Activated CD4-positive, alpha-beta T cell treated with anti-CD3 and anti-CD28 coated beads, Interleukin-2, Interleukin-6, amounts not matched to agents 100 ng/mL and 50 ng/mL, durations not matched to agents 16 hours and 8 hours (primary cell): ENCODE measurements around the gene PACRG.
"Not testable (repeated sequence)": the region's sequence is repeated elsewhere in the genome, so short reads cannot be mapped to it uniquely, and the experiment has no call there.

Experiments
- DNase-seq: peaks from one replicate; pipeline ENCODE4 v3.0.0-alpha.2; 2020

Gene PACRG

DNA sequence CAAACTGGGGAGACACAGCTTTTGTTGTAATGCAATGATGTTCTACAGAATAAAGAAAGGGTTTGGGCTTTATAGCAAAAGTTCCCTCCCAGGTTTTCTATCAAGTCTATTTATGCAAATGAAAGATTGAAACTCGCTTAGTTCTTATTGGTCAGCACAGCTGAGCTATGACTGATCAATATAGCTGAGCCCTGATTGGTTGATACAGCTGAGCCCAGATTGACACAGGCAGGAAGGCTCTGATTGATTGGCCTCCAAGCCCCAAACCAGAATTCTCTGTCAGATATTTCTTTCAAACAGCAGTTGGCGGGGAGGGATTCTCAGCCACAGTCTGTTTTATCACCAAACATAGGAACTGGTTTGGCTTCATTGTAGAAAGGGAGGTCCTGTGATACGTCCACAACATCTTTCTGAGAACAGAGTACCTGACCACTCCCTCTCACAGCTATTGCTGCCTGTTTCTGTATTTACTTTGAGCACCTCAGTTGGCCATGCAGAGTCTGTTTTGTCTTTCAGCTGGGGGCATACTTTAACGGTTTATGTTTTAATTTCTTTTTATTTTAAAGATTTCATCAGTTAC is 223.5 kb downstream of the PACRG start:
- no peak for DNase-seq

DNA sequence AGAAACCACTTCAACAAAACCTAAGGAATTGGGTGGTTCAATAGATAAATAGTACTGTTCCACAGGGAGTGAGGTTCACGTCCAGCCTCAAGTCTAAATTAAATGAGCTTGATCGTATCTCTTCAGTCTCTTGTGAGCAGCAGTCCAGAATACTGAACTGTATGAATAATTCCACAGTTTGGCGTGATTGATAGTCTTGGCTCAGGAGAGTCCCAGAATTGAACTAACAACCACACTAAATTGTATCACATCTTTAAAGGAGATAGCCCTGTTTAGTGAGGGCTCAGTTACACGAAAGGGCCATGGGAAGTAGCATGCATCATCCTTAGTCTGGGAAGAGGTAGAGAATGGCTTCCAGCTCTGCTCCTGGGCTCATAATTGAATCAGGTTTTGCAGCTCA is 224.6 kb downstream of the PACRG start:
- DNase-seq: no peak

DNA sequence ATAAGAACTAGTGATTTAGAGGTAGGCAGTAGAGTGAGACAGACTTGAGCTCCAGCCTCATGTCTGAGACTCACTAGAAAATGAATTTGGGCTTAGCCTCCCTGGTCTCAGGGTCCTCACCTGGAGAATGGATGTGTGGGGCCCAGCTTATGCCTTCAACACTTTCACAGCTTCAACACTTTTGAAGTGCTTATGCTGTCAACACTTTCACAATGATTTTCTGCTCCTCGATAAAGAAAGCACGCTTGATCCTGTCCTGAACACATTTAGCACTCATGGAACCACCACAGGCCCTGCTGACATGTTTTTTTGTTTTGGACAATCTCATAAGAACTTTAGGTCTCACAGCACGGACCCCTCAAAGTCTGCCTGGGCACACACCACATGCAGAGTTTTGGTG is 229.3 kb downstream of the PACRG start:
- no peak for DNase-seq

DNA sequence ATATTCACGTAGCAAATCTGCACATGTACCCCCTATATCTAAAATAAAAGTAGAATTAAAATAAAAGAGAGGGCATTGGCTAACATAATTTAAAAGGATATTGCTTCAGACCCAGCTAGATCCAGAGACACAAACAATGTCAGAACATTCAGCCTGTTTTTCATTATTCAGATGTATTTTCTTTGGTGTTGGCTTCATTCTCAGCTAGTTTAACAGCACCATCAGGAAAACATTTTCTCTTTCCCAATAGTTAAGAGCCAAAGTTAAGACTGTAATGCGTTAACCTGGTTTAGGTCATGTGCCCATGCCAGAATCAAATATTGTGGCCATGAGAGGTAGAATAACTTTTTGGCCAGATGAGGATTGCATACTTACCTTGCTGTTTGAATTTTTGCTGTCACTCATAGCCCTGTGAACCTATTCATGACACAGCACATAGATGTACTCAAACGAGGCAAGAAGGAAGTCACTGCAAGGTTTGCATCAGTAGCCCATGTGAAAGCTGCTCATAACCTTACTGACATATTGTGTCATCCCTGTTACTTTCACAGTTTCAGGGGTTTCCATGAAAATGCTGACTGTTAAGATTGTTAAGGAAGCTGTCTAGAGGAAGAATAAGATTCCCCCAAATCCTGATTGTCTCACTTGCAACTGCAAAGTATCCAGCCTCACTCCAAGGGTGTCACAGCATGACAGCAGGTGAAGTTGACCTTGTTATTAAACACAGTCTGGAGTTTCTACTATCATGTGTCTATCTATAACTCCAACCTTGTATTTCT is 233.1 kb downstream of the PACRG start:
- no peak for DNase-seq

DNA sequence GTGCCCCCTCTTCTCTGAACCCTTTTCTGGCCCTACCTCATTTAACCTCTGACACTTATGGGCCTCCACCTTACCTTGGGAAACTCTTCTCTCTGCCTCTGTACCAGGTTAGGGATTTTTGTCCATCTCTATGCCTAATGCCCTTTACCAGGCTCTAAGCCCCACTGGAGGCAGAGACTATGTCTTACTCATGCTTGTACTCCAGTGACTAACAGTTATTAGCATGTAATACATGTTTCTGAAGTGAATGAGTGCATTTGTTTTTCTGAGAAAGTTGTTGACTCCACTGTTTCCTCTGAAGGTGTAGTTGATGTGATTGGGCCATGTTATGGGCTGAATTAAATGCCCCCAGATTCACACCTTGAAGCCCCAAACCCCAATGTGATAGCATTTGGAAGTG is 234.3 kb downstream of the PACRG start:
- DNase-seq: no peak

DNA sequence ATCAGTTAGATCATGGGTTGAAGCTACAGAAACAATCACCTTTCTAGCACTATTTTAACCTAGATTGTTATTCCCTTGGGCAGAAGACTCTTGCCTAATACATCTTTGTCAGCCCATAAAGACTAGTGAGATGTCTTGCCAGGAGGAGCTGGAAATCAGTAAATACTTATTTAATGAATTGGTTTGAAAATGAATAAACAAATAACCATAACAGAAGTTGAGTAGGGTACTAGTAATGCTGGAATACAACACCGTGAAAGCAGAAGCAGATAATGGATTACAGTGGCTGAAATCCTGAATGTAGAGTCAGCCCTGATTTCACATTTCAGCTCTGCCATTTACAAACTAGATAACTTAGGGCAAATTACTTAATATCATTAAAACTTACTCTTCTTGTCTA is 236.1 kb downstream of the PACRG start:
- no peak for DNase-seq

DNA sequence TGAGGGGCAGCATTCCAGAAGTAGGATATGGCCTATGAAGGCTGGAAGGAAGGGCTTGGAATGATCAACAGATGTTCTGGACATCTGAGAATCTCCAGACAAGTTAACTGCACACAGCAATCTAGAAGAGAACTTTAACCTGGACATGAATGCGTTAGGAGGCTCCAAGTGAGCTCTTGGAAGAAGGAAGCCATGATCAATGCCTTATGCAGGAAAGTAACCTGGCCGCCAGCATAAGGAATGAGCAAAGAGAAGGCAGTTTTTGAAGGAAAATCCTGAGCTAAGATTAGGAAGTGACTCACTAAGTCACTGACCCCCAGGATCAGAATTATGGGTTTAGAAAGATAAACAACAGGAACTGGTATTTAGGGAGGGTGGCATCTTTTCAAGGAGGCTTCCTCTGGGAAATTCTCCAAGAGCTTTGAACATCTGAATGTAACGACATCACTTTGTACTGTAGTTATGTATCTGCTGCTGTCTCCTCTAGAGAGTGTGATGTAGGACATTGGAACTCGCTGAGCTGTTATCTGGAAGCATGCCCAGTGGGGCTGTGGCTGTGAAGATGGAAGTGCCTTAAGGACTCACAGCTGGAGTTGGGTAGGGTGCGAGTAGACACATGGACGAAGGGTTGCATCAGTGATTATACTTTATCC is 236.8 kb downstream of the PACRG start:
- DNase-seq: no peak

DNA sequence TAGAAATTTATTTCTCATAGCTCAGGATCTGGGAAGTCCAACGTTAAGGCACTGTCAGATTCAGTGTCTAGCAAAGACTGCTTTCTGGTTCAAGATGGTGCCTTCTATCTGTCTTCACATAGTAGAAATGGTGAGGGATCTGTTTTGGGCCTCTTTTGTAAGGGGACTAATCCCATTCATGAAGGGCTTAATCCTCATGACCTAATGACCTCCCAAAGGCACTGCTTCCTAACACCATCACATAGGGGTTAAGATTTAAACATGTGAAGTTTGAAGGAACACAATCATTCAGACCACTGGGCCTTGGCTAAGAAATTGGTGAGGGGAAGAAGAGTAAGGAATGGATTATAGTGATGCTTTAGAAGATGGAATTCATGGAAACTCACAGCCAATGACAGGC is 237.6 kb downstream of the PACRG start:
- no peak for DNase-seq

DNA sequence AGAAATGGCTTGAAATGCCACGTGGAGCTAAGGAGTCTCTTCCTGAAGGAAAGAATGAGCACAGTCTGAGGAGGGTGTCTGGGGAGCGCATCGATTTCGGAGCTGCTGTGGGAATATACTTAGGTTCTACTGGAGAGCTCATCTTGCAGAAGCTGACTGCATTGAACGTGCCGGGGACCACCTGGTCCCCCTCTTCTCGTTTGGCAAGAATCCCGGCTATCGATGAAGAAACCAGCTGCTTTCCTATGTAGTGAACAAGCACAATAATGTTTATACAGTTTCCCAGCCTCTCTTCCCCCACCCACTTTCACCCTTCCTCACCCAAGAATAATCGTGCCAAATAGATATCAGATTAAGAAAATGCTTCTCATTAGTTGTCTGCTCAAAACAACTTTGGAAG is 242.5 kb downstream of the PACRG start:
- DNase-seq: no peak

DNA sequence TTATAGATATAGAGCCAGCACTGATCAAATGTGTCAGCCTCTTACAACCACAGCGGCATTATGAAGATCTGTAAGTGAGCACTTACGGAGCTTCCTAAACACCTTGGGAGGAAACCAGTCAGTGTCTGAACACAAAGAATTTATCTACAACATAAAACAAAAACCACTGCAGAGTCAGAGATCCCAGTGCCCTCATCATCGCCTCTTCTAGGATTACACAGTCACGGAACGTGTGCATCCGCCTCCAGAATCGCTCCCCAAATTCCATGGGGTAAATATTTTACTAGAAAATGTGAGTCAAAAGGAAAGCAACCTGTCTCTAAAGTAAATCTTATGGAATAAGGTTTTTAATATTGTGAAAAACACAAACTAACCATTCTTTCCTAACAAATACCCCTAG is 243.6 kb downstream of the PACRG start:
- no peak for DNase-seq

DNA sequence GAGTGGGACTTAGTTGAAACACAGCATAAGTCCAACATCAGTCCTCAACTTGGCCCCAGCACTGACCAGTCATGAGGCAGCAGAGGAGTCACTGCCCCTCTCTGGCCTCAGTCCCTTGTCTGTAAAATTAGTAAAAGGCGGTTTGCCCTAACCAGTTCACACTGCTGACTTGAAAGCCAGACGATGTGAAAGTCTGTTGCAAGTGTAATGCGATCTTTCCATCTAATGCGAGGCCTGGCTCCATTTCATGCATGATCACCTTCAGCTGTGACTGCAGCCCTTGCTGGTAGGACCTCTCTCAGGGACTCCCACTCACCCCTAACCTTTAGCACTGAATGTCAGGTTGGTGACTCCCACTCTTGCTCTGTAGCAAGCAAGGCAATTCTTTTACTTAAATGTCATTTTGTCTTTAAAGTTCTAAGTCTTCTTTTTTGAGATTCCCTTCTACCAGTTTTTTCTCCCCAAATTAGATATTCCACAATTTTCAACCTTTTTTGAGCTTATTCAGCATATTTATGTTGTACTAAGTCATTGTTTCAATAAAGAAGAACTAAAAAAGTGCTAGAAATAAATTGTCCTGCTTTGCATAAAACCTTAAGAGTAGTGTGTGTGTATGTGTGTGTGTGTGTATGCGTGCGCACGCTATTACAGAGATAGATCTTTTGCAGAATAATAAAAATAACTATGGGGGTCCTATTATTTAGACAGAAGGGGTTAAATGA is 245.5 kb downstream of the PACRG start:
- no peak for DNase-seq

DNA sequence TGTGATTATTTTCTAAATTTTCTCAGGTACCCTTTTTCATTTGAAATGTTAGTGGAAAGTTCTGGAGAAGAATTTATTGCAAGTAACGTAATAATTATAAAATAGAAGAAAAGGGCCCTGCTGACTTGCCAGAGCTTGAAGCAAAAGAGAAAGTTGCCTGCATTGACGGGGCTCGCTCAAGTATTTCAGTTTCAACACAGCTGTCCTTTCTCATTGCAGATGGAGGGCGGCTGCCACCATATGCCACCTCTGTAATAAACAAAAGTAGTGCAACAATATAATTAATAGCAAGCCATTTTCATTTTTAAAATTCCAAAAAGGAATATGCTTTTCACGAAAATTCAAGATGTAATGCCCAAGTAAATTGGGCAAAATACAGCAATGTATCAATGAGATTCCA is 246.2 kb downstream of the PACRG start:
- no peak for DNase-seq

DNA sequence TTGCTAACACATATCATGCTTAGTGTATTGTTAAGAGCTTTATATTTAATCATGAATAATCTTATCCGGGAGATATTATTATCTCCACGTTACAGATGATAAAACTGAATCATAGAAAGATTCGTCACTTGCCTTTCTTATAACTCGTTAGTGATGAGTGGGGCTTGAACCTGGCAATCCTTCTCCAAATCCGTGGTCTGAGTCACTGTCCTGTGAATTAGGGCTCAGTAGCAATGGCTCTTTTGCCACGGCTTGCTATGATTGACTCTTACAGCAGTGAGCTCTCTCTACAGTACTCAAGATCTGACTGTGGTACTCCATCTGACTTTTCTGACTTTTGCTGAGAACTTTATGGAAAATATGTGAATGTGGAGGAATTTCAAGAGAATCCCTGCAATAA is 246.9 kb downstream of the PACRG start:
- DNase-seq: no peak

DNA sequence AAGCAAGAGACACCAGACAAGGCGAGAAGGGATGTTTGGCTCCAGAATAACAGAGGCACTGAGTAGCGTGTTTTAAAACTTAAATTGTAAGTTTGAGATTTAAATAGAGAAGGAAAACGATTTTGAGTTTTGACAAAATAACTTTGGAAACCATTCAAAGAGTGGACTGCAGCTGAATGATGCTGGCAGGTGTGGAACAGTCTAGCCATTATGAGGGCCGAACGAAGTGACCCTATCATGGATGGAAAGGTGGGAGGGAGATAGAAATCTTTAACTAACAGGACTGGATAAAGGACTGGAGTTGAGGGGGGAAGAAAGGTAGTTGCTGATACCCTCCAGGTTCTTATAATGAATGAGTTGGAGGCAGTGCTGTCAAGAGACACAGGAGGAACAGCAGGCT is 248.4 kb downstream of the PACRG start:
- DNase-seq: no peak

DNA sequence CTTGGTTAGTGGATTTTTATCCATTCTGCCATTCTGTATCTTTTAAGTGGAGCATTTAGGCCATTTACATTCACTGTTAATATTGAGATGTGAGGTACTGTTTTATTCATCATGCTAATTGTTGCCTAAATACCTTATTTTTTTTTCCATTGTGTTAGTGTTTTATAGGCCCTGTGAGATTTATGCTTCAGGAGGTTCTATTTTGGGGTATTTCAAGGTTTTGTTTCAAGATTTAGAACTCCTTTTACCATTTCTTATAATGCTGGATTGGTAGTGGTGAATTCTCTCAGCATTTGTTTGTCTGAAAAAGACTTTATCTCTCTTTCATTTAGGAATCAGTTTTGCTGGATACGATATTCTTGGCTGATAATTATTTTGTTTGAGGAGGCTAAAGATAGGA is 255.5 kb downstream of the PACRG start:
- not testable (repeated sequence) for DNase-seq

DNA sequence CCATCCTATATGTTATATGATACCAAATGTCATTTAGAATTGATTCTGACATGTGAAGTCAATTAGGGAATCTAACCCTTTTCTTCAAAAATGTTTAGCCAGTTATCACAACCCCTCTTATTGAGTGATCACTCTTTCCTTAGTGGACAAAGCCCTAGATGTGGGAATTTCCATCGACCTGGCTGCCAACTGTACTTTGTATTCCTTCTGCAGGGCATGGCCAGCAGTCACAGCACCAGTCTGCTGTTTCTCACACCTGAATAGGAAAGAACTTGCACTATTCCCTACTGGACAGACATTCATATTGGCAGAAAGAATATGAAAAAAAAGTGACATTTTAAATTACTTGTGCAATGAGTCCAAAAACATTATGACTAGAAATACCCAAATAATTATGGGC is 271.0 kb downstream of the PACRG start:
- no peak for DNase-seq

DNA sequence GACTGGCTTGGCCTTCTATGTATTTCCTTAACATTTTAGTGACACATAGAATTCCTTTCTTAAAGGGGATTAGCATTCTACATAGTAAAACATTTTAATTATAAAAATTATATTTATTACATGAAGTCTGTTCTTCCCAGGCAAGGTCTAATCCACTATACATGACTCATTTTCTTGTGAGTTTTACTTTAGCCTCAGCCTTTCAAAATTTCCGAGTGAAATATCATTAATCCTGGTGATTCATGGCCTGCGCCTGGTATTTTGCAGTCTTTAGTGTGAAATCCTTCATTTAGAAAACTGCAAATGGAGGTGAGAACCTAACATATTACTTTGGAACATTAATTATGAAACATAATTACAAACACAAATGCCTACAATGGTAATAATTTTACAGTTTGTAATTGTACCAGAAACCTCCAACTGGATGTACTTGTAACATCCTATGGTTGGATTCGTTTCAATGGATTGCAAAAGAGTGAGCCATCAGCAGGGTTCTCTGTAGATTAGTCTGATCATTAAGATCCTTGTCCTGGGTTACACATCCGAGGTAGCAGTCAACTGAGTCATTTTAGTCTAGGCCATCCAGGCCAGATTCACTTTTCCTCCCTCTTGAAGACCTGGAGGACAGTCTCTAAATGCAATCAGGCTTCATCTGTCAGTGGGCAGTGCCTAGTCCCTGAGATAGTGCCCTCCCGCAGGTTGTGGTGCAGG is 272.0 kb downstream of the PACRG start:
- DNase-seq: no peak

DNA sequence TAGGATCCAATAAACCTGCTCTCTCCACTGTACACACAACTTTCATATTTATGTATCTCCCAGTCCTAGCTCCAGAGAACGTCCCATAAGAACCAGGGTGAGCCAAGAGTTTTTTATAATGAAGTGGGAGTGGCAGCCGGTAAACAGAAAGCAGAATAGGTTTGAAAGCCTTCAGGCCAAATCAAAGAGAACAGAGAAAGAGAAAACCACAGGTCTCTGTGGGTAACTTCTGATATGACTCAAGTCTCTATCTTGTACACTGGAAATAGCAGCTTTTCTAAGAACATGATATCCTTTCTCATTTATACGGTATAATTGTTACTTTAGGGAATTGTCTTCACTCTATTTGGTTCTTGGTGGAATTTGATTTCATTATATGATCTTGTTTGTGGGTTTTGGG is 273.6 kb downstream of the PACRG start:
- DNase-seq: peak; percentile 43

DNA sequence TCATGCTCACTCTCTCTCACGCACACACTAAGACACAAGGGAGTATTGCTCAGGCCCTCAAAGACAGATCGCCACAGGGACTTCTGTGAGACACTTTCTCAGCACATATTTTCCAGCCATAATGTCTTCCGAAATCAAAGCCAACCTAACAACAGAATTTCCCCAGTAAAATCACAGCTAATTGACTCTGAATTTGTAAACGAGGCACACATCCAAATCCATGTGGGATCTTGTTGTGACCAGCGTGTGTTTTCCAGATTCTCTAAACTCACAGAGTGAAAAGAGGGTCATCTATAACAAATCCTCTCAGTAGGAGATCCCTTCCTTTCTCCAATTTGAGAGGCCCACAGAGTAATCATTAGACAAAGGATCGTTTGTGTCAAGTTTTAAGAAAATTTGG is 280.4 kb downstream of the PACRG start:
- DNase-seq: no peak

DNA sequence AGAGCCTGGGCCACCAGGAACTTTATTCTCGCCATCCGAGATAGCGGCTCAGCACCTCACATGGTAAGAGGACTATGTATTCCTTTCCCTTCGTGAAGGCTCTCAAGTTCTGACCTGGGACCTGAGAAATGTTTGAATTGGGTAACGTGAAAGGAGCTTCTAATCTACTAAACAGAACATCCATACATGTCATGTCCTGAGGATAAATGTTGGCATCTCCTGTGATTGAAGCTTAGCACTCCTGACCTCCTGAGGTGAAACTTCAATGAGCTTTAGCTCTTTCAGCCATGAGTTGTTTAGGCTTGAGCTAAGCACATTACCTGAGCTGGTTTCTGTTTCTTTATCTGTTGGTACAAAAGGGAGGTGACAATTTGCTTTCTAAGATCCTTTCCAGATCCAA is 280.9 kb downstream of the PACRG start:
- DNase-seq: no peak

DNA sequence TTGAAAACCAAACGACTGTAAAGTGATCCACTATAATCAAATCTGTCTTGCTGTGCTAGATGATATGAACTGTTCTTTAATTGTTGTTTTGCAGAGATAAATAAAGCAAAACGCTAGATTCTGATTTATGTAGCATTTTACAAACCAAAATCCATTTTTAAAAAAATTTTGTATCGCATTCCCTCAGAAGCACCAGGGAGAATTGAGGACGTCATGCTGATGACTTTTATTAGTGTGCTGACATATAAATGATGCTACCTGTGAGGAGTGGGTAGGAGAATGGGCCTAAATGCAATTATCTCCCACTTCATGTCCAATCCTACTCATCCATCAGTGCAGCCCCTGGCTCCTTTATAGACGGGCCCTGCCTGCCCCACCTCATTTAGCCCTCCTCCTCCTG is 282.4 kb downstream of the PACRG start:
- no peak for DNase-seq

DNA sequence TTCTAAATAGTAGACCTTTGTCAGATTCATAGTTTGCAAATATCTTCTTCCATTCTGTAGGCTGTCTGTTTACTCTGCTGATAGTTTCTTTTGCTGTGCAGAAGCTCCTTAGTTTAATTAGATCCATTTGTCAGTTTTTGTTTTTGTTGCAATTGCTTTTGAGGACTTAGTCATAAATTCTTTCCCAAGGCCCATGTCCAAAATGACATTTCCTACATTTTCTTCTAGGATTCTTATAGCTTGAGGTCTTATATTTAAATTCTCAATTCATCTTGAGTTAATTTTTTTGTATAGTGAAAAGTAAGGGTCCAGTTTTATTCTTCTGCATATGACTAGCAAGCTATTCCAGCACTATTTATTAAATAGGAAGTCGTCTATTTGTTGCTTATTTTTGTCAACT is 287.0 kb downstream of the PACRG start:
- no peak for DNase-seq

DNA sequence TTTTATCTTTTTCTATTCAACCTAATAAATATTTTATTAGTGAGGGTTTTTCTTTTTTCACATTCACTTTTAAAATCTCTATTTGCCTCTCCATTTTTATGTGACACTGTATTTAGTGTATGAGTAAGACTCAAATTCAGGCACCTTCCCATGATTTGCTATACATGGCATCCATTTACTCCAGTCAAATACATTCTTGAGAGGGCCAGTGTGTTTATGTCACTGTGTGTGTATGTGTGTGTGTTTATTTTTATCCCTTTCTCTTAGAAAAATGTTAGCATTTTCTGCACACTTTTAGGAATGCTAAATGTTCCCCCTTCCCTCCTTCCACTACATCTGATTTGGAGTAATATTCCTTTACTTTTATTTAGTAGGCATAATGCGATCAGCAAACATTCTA is 290.0 kb downstream of the PACRG start:
- DNase-seq: no peak
